ENCODE data around the gene NISCH. TPM values are rescaled to one million over a fixed set of nuclear protein-coding genes. Genes with fewer than 3 reads are reported as not detected.

Gene NISCH
- total RNA-seq, 1 experiment from 2014 or later: 104 TPM

DNA sequence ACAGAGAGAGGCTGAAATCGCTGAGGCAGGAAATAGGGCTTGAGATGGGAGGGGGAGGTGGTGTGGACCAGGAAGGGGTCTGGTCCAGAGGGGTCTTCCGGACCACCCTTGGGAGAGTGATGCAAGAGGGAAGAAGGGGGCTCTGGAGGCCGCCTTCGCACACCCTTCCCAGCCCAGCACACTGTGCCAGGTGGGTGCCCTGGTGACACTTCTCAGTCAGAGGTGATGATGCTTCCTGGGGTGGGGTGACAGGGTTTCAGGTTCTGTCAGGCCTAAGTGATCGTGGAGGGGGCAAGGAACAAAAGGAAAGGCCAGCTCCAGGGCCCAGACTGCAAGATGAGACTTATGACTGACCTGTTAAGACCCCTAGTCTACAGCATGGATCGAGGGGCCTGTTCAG lies 23.2 kb upstream of the NISCH start:
- peaks cover 2% of the 10 kb centered on the region; the same call in 1 of the 2 replicates for H3K27me3 Mint-ChIP-seq (ENCODE audit: low read depth)
- Histone ChIP-seq H3K23ac (ENCODE audit: insufficient read length, low read depth, low read length) (no peak overlapping the region), H3K56ac (ENCODE audit: insufficient read length, low read depth, low read length) (no peak overlapping the region), H2AK5ac (ENCODE audit: insufficient read length, low read length) (no peak overlapping the region), H4K20me1 (ENCODE audit: control insufficient read depth, insufficient read depth, insufficient read length) (no peaks in the 10 kb centered on the region), H2BK5ac (ENCODE audit: insufficient read length, low read length) (no peak overlapping the region), H3K9me3 (ENCODE audit: control insufficient read depth, low read depth, low read length) (no peaks in the 10 kb centered on the region), H2BK120ac (ENCODE audit: low read depth, low read length, poor library complexity, severe bottlenecking) (no peak overlapping the region), H2BK15ac (ENCODE audit: low read depth, low read length) (no peak overlapping the region), H3K14ac (ENCODE audit: insufficient read depth, low read length) (no peak overlapping the region), H2AFZ (ENCODE audit: low read length) (no peak overlapping the region), H2BK12ac (ENCODE audit: insufficient read length, low read depth, low read length) (no peak overlapping the region), H3K4me2 (ENCODE audit: insufficient read depth, insufficient read length, low read length) (no peak overlapping the region), H3K4me1 (ENCODE audit: insufficient read depth, low read length) (no peaks in the 10 kb centered on the region), H3T11ph (ENCODE audit: low read length) (no peak overlapping the region), H3K9ac (ENCODE audit: extremely low read depth, insufficient read length, low read length) (no peak overlapping the region), H4K5ac (ENCODE audit: insufficient read length, low read depth, low read length) (no peak overlapping the region), H3K18ac (ENCODE audit: insufficient read length, low read depth, low read length) (no peak overlapping the region), H4K8ac (replicated peaks; ENCODE audit: insufficient read length, low read depth, low read length) (no peak overlapping the region), H3K27ac (ENCODE audit: insufficient read length, low read depth, low read length) (no peak overlapping the region), H4K91ac (ENCODE audit: insufficient read length, low read depth, low read length) (no peak overlapping the region), H3K4ac (ENCODE audit: low read depth, low read length) (no peak overlapping the region), H3K79me1 (ENCODE audit: insufficient read depth, low read depth, low read length, poor library complexity, severe bottlenecking) (no peaks in the 10 kb centered on the region), H2BK20ac (ENCODE audit: low read depth, low read length, poor library complexity, severe bottlenecking) (no peak overlapping the region), H3K23me2 (ENCODE audit: insufficient read length, low read depth, low read length, poor library complexity, severe bottlenecking) (no peaks in the 10 kb centered on the region), H3K27me3 (ENCODE audit: insufficient read depth, low read length) (no peaks in the 10 kb centered on the region), H3K79me2 (ENCODE audit: insufficient read depth, low read length) (no peaks in the 10 kb centered on the region)
- H3K27ac Mint-ChIP-seq: peak overlapping the region in 2 of 3 experiments; percentile 22 to 32; a peak in 4 of 7 replicates
- no peaks in the 10 kb centered on the region for H3K36me3 Mint-ChIP-seq (ENCODE audit: insufficient read depth in 1 of 3, low read depth in 3 of 3)
- no peaks in the 10 kb centered on the region for H3K9me3 Mint-ChIP-seq
- WGBS (ENCODE audit: extremely low coverage, insufficient read length, low lambda C conversion rate): no CpG with 5 or more reads among the region's 6 CpGs
- peaks cover 14 to 30% of the 10 kb centered on the region in 2 experiments for H3K4me1 Mint-ChIP-seq
- no peak for DNase-seq
- TF ChIP-seq, protein P1, sequence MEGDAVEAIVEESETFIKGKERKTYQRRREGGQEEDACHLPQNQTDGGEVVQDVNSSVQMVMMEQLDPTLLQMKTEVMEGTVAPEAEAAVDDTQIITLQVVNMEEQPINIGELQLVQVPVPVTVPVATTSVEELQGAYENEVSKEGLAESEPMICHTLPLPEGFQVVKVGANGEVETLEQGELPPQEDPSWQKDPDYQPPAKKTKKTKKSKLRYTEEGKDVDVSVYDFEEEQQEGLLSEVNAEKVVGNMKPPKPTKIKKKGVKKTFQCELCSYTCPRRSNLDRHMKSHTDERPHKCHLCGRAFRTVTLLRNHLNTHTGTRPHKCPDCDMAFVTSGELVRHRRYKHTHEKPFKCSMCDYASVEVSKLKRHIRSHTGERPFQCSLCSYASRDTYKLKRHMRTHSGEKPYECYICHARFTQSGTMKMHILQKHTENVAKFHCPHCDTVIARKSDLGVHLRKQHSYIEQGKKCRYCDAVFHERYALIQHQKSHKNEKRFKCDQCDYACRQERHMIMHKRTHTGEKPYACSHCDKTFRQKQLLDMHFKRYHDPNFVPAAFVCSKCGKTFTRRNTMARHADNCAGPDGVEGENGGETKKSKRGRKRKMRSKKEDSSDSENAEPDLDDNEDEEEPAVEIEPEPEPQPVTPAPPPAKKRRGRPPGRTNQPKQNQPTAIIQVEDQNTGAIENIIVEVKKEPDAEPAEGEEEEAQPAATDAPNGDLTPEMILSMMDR (conservative IDR thresholded peaks at IDR 0.05): no peak
- no peak overlapping the region for H3K4me3 Mint-ChIP-seq

All from H9 (cell line).